ENCODE data around the gene PEAK1.

Gene PEAK1

GRCh38 chr15:77358545-77359240, 61.2 kb downstream of the PEAK1 start:
- DNase-seq, result no peak

DNA sequence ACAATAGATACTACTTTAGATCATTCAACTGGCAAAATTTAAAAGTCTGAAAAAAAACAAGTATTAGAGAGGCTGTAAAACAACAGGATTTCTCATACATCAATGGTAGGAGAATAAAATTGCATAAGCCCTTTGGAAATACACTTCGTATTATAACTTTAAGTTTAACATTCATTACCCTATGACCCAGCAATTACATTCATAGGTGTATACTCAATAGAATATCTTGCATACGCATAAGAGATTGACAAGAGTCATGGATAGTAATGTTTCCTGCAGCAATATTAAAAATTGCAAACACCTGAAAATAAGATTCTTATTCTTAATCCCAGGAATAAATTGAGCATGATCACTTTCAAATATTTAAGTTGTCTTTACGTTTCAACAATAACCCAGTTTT, 63.6 kb downstream of the PEAK1 start:
- DNase-seq, result no peak

DNA sequence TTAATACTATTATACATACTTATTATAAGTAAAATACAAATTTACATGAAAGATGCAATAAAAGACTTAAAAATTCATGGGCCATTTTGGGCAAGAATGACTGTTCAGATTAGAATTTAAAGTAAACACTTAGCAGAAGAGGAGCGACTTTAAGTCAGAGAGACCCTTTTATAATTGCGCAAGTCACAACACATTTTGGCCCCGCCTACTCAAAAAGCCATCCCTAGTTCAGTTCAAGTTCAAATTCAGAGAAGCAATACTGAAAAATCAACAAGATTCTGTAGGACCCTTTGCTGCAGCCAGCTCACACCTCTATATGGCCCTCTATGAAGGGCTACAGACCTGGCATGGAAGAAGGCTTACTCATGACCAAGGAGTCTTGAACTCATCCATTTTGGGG, 64.6 kb downstream of the PEAK1 start:
- no peak for DNase-seq

GRCh38 chr15:77354063-77354462, 65.8 kb downstream of the PEAK1 start:
- DNase-seq, result no peak

GRCh38 chr15:77352887-77353286, 67.0 kb downstream of the PEAK1 start:
- DNase-seq, result no peak

- DNase-seq, result no peak
Observed at GRCh38 chr15:77350792-77351191, 69.1 kb downstream of the PEAK1 start.

- no peak for DNase-seq
Observed at GRCh38 chr15:77349666-77350065, 70.2 kb downstream of the PEAK1 start.

GRCh38 chr15:77348511-77348910, 71.4 kb downstream of the PEAK1 start:
- no peak for DNase-seq

DNA sequence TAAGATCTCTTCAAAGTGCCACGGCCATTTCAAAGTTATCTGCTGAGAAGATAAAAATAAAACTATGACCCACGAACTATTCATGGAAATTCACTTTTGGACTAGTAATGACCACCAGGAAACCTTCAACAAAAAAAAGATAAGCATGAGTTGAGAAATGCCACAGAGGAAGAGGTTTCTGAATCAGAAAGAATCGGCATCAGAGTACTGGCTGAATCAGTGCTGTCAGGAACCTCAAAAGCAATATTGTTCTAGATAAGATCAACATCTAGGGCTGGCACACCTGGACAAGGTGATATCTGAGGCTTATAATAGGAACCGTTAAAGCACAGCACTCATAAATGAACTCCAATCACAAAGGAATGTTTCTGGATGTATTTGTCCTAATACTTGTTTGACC, 72.7 kb downstream of the PEAK1 start:
- DNase-seq, result no peak

DNA sequence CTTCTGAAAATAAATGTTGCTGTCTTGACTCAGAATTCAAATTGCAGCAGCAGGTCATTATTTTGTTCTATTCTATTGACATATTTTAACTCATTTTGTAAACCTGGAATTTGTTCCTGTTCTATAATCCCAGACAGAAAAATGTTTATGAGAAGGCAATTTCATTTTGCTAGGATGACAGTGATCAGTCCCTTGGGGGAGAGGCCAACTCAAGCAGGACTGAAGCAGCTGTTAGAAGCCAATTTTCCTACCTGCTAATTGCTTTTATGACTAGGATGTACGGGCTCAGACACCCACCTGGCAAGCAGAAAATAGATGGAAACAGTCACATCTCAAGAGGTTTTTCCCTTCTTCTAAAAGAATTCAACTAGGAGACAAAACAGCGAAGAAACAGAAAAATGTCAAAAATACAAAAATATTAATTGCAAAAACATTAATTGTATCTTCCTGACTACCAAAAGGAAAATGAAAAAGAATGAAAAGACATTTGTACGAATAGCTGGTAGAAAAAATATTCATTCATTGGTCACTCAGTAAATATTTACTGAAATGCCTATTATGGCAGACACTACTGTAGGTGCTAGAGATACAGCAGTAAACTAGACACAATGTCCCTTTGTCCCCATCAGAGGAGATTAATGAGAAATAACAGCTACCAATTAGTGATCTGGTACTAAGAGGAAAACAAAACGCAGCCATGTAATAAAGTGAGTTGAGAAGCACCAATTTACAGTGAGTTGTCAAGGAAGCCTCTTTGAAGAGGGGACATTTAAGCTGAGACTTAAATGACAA, 73.5 kb downstream of the PEAK1 start:
- DNase-seq, result no peak

DNA sequence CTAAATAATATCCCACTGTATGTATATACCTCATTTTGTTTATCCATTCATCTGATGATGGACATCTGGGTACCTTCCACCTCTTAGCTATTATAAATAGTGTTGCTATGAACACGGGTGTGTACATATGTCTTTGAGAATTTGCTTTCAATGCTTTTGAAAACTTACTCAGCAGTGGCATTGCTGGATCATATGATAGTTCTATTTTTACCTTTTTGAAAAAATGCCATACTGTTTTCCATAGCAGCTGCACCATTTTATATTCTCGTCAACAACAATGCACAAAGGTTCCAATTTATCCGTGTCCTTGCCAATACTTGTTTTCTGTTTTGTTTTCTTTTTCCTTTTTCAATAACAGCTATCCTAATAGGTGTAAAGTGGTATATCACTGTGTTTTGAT, 77.1 kb downstream of the PEAK1 start:
- DNase-seq, result no peak

DNA sequence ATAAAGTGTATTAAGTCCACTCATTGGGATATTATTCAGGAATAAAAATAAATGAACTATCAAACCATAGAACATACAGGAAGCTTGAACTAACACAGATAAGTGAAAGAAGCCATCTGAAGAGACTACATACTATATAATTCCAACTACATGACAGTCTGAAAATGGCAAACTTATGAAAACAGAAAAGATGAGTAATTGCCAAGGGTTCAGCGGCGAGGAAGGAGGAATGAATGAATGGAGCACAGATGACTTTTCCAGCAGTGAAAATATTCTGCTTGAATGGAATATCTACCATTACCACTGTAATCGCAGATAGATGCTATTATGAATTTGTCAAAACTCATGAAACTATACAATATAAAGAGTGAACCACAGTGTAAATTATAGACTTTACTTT, 79.7 kb downstream of the PEAK1 start:
- no peak for DNase-seq

DNA sequence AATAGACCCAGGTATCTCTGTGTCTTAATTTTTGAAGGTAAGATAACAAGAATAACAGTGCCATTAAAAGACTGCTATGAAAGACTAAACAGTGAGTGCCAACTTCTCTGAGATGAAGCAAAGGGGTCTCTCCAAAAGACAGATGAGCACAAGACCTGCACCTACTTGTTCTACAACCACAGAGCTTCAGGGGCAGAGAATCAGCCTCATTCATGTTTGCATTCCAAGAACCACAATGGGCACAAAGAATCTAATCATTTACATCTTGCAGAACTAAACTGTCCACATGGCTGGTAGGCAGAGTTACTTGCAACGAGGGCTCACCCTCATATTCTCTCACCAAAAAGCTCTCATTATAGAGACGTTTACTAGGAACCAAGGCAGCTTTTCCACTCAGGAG, 83.9 kb downstream of the PEAK1 start:
- DNase-seq, result no peak

- no peak for DNase-seq
Observed at GRCh38 chr15:77335298-77335697, 84.6 kb downstream of the PEAK1 start.

- DNase-seq, result no peak
Observed at GRCh38 chr15:77333166-77333565, 86.7 kb downstream of the PEAK1 start.

DNA sequence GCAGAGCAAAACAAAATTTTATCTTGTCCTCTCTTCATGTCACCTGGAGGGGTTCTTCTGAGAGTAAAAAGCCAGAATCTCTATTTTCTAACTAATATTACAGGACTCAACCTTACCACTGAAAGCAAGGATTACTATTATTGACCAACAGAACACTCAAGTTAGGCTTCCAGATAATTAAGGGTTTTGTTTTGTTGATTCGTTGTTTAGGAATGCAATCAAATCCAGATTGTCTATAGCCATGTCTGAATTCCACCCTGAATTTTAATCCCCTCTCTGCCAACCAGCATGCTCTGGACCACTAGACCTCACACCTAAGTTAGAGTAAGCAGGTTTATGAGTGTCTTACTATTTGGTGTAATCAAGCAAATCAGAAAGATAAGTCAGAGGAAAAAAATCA, 90.7 kb downstream of the PEAK1 start:
- no peak for DNase-seq

GRCh38 chr15:77327844-77328529, 91.9 kb downstream of the PEAK1 start:
- DNase-seq, result no peak

DNA sequence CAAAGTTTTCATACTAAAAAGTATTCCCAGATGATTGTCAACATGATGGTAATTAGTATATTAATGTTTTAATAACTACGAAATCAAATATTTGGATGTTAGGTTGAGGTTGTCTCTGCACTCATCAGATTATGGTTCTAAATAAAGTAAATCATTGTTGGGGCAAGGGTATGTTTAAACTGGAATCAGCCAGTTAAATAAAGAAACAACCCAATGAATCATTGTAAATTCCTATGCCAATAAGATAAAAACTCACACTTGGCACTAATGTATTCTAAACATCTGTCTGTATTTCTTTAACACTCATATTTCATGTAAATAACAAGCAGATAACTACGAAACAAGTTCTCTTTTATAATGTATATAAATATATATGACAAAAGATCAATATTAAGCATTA, 92.7 kb downstream of the PEAK1 start:
- DNase-seq, result no peak

DNA sequence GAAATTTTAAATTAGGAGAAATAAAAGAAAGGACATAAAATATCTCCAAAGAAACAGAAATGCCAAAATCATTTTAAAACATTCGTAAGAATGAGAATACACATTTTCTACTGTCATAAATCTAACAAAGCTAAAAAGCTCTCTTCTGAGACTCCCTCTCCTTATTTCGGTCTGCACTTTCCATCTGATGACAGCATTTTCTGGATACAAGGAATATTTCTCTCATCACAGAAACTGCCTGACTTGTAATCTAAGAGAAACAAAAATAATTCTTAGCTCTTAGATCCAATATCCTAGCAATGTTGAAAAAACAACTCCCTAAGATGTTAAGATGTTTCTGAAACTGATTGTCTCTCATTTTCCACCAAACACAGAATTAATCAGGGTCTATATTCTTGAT, 93.5 kb downstream of the PEAK1 start:
- DNase-seq, result no peak

GRCh38 chr15:77312523-77312922, 107.4 kb downstream of the PEAK1 start:
- DNase-seq, result no peak

DNA sequence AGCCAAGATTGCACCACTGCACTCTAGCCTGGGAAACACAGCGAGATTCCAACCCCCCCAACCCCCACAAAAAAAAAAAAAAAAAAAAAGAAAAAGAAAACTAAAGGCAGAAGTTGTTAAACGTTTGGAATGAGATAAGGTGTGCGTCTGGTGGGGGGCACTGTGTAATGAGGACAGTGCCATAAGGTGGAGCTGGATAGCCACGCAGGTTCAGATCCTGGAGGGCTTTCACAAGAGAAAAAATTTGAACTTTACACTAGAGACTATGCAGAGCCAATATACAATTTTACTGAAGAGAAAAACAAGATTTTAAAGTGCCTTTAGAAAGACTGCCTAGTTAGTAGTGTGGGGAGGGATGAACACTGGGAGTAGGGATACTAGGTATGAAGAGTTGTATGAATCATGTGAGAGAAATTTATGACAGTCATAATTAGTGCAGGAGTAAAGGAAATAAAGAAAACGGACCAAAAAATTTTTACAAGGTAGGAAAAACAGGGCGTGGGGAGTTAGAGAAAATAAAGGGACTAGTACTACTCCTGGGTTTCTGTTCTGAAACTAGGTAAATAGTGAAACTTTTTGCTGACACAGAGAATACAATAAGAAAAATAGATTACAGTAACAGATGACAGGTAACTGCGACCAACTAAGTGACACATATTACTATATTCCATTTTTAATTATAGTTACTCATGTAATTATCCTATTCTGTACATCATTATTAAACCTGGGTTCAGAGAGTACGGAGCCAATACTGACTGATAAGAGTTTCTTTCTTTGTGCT, 108.1 kb downstream of the PEAK1 start:
- no peak for DNase-seq

DNA sequence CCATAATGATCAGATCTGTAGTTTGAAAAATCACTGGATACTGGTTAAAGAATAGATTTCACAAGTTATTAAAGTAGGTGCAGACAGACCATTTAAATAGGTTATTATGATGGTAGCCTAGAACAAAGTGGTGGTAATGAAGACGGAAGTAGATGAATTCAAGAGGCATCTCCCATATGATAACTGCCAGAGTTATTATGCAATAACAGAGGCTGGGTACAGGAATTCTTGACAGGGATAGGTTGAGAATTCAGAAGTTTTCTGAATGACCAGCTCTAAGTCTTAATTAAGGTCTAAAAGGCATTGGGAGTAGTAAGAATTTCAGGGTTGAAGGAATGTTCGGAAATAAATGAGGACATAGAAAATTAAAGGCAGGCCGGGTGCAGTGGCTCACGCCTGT, 108.9 kb downstream of the PEAK1 start:
- DNase-seq, result no peak

- no peak for DNase-seq
Observed at GRCh38 chr15:77309392-77309791, 110.5 kb downstream of the PEAK1 start.

All from activated CD4-positive, alpha-beta T cell treated with anti-CD3 and anti-CD28 coated beads, Interleukin-2, amount 50 U/mL, for 16 hours (primary cell).